Stimulated activated CD8-positive, alpha-beta memory T cell treated with anti-CD3 and anti-CD28 coated beads, Interleukin-12 subunit alpha, Interleukin-12 subunit beta, amount 100 ng/mL, for 4 hours (primary cell): ENCODE data around the gene SULT1B1.

Experiments used
- DNase-seq: peaks from one replicate; pipeline ENCODE4 v3.0.0-alpha.2; 2020; ENCODE audit warnings: low read depth

SULT1B1 gene

DNA sequence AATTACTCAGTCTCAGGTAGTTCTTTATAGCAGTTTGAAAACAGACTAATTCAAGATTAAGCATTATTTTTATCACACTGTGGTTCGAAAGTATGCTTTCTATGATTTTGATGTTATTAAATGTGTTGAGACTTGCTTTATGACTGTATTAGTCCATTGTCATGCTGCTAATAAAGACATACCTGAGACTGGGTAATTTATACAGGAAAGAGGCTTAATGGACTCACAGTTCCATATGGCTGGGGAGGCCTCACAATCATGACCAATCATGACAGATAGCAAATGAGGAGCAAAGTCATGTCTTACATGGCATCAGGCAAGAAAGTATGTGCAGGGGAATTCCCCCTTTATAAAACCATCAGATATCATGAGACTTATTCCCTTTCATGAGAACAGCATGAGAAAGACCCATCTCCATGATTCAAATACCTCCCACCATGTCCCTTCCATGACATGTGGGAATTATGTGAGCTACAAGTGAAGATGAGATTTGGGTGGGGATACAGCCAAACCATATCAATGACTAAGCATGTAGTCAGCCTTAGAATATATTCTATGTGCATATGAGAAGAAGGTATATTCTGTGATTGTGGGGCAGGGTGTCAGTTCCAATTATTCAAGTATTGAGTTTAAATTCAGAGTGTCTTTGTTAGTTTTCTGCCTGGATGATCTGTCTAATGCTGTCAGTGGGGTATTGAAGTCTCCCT, 62.7 kb downstream of the SULT1B1 start:
- DNase-seq: no peak

DNA sequence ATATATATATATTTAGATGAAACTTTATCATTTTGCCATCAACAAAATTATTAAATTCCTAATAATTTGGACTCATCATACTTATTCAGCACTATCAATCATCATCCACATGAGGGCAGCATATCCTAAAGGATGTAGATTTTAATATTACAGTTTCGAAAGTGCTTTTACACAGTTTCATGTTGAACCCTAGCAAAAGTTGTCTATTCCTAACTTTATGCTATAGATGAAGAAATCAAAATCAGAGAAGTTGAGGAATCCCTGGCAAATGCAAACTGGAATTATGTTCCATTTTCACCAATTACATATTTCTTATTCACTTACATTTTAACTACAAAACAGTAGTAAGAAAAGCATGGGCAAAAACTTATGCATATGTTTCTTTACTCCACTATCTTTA, 70.8 kb downstream of the SULT1B1 start:
- no peak for DNase-seq

DNA sequence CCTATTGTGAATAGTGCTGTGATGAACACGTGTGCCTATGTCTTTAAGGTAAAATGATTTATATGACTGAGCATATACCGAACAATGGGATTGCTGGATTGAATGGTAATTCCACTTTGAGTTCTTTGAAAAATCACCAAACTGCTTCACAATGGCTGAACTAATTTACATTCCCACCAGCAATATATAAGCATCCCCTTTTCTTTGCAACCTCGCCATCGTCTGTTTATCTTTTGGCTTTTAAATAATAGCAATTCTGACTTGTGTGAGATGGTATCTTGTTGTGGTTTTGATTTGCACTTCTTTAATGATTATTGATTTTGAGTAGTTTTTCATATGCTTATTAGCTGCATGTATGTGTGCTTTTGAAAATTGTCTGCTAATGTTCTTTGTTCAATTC, 75.6 kb downstream of the SULT1B1 start:
- DNase-seq: no peak
